BLaER1 treated with 17β-estradiol and CSF1 and Interleukin-3, amounts not matched to agents 10 nM and 100 nM (cell line): Measurements from ENCODE around the gene RGS16.

Experiments used
- H3K27ac ChIP-seq, 11 experiments: shearing (Covaris generic); formaldehyde crosslinking; 2 replicates each; pipeline ENCODE4 v1.8.1; 2022
- H3K27me3 ChIP-seq, 11 experiments: shearing (Covaris generic); formaldehyde crosslinking; 2 replicates each; pipeline ENCODE4 v1.8.1; 2022
- H3K36me3 ChIP-seq, 11 experiments: shearing (Covaris generic); formaldehyde crosslinking; 2 replicates each; pipeline ENCODE4 v1.8.1; 2022
- H3K4me1 ChIP-seq, 10 experiments: shearing (Covaris generic); formaldehyde crosslinking; 2 replicates each; pipeline ENCODE4 v1.8.1; 2022
- H3K4me2 ChIP-seq, 11 experiments: shearing (Covaris generic); formaldehyde crosslinking; 2 replicates each; pipeline ENCODE4 v1.8.1; 2022
- H3K4me3 ChIP-seq, 10 experiments: shearing (Covaris generic); formaldehyde crosslinking; 2 replicates each; pipeline ENCODE4 v1.8.1; 2022
- H3K9ac ChIP-seq, 11 experiments: shearing (Covaris generic); formaldehyde crosslinking; 2 replicates each; pipeline ENCODE4 v1.8.1; 2022
- H3K9me3 ChIP-seq, 11 experiments: shearing (Covaris generic); formaldehyde crosslinking; replicated peaks in 1 of 11; 2 replicates each; pipeline ENCODE4 v1.8.1; 2022
- H4K20me1 ChIP-seq, 11 experiments: shearing (Covaris generic); formaldehyde crosslinking; 2 replicates each; pipeline ENCODE4 v1.8.1; 2022
- Cebpa-rat ChIP-seq, 11 experiments: shearing (Covaris generic); IDR thresholded peaks; 2 replicates each; pipeline ENCODE4 v1.8.1; 2022

Gene RGS16

GRCh38 chr1:182570611-182570970 lies 33.6 kb downstream of the RGS16 start:
- Histone ChIP-seq H3K9ac (peak overlapping the region in 3 of 11 experiments; percentile 2 to 36 (median 32); a peak in 2 of 22 replicates), H3K27me3 (no peaks in the 10 kb centered on the region), H3K9me3 (peaks cover 0 to 14% (median 7%) of the 10 kb centered on the region in 11 experiments; a peak in 12 of 22 replicates), H3K4me1 (peaks cover 24 to 36% (median 28%) of the 10 kb centered on the region in 10 experiments), H3K4me3 (no peak overlapping the region), H3K27ac (peak overlapping the region in 10 of 11 experiments; percentile 5 to 74 (median 53); a peak in 18 of 22 replicates), H4K20me1 (no peaks in the 10 kb centered on the region), H3K36me3 (peaks cover 16 to 29% (median 17%) of the 10 kb centered on the region in 11 experiments), H3K4me2 (peak overlapping the region; percentile 40 to 89 (median 63))
- no peak for TF ChIP-seq Cebpa-rat (IDR thresholded peaks at IDR 0.05)

- H4K20me1 ChIP-seq: no peaks in the 10 kb centered on the region
- H3K9ac ChIP-seq: peak overlapping the region in 3 of 11 experiments; percentile 2 to 36 (median 32); a peak in 2 of 22 replicates
- peaks cover 11 to 24% (median 12%) of the 10 kb centered on the region in 11 experiments for H3K36me3 ChIP-seq
- peak overlapping the region; percentile 40 to 89 (median 63) for H3K4me2 ChIP-seq
- peaks cover 23 to 33% (median 28%) of the 10 kb centered on the region in 10 experiments for H3K4me1 ChIP-seq
- H3K27ac ChIP-seq: peak overlapping the region in 10 of 11 experiments; percentile 5 to 74 (median 53); a peak in 18 of 22 replicates
- H3K9me3 ChIP-seq: peaks cover 0 to 14% (median 7%) of the 10 kb centered on the region in 11 experiments; a peak in 12 of 22 replicates
- no peak for TF ChIP-seq Cebpa-rat (IDR thresholded peaks at IDR 0.05)
- no peak overlapping the region for H3K4me3 ChIP-seq
- H3K27me3 ChIP-seq: no peaks in the 10 kb centered on the region
These were observed 34.1 kb downstream of the RGS16 start for GRCh38 chr1:182569939-182570610.

- Histone ChIP-seq H3K4me2 (peak overlapping the region; percentile 40 to 89 (median 63)), H3K27me3 (no peaks in the 10 kb centered on the region), H3K27ac (peak overlapping the region in 6 of 11 experiments; percentile 33 to 74 (median 62); a peak in 12 of 22 replicates), H3K4me1 (peaks cover 23 to 33% (median 28%) of the 10 kb centered on the region in 10 experiments), H3K9me3 (peaks cover 0 to 14% (median 7%) of the 10 kb centered on the region in 11 experiments; a peak in 12 of 22 replicates), H3K36me3 (peaks cover 0 to 11% (median 0%) of the 10 kb centered on the region in 11 experiments; a peak in 3 of 22 replicates), H3K4me3 (no peak overlapping the region), H3K9ac (0 out of 22 replicates have a peak overlapping the region, but pooled peaks of 1 of the 11 experiments have one; percentile 15), H4K20me1 (no peaks in the 10 kb centered on the region)
- no peak for TF ChIP-seq Cebpa-rat (IDR thresholded peaks at IDR 0.05)
These were observed 35.4 kb downstream of the RGS16 start for GRCh38 chr1:182568647-182569284.

GRCh38 chr1:182567629-182568028 lies 36.6 kb downstream of the RGS16 start:
- H3K27ac ChIP-seq: no peak overlapping the region
- no peak for TF ChIP-seq Cebpa-rat (IDR thresholded peaks at IDR 0.05)
- no peak overlapping the region for H3K4me2 ChIP-seq
- peaks cover 23 to 32% (median 27%) of the 10 kb centered on the region in 10 experiments for H3K4me1 ChIP-seq
- no peaks in the 10 kb centered on the region for H4K20me1 ChIP-seq
- no peak overlapping the region for H3K9ac ChIP-seq
- H3K4me3 ChIP-seq: no peak overlapping the region
- peaks cover 0 to 3% (median 0%) of the 10 kb centered on the region in 11 experiments; a peak in 2 of 22 replicates for H3K36me3 ChIP-seq
- H3K9me3 ChIP-seq: peaks cover 0 to 14% (median 7%) of the 10 kb centered on the region in 11 experiments; a peak in 12 of 22 replicates
- H3K27me3 ChIP-seq: no peaks in the 10 kb centered on the region

GRCh38 chr1:182565537-182565936 lies 38.7 kb downstream of the RGS16 start:
- H3K9me3 ChIP-seq: peaks cover 0 to 10% (median 5%) of the 10 kb centered on the region in 11 experiments; a peak in 9 of 22 replicates
- no peaks in the 10 kb centered on the region for H3K27me3 ChIP-seq
- no peak for TF ChIP-seq Cebpa-rat (IDR thresholded peaks at IDR 0.05)
- H3K9ac ChIP-seq: no peak overlapping the region
- H3K36me3 ChIP-seq: no peaks in the 10 kb centered on the region
- no peak overlapping the region for H3K27ac ChIP-seq
- no peak overlapping the region for H3K4me2 ChIP-seq
- peaks cover 20 to 22% (median 21%) of the 10 kb centered on the region in 10 experiments for H3K4me1 ChIP-seq
- H4K20me1 ChIP-seq: no peaks in the 10 kb centered on the region
- H3K4me3 ChIP-seq: no peak overlapping the region

- no peak for TF ChIP-seq Cebpa-rat (IDR thresholded peaks at IDR 0.05)
- Histone ChIP-seq H3K4me2 (no peak overlapping the region), H3K27ac (no peak overlapping the region), H3K4me1 (peaks cover 10 to 12% (median 11%) of the 10 kb centered on the region in 10 experiments), H3K36me3 (no peaks in the 10 kb centered on the region), H3K9me3 (peaks cover 0 to 10% (median 5%) of the 10 kb centered on the region in 11 experiments; a peak in 9 of 22 replicates), H3K27me3 (no peaks in the 10 kb centered on the region), H3K9ac (no peak overlapping the region), H3K4me3 (no peak overlapping the region), H4K20me1 (no peaks in the 10 kb centered on the region)
These were observed 39.7 kb downstream of the RGS16 start for GRCh38 chr1:182564406-182565004.

- Histone ChIP-seq H3K27me3 (no peaks in the 10 kb centered on the region), H3K36me3 (no peaks in the 10 kb centered on the region), H4K20me1 (no peaks in the 10 kb centered on the region), H3K9me3 (peaks cover 0 to 10% (median 5%) of the 10 kb centered on the region in 11 experiments; a peak in 9 of 22 replicates), H3K27ac (no peak overlapping the region), H3K4me1 (peaks cover 0 to 6% (median 4%) of the 10 kb centered on the region in 10 experiments; a peak in 7 of 20 replicates), H3K4me3 (no peak overlapping the region), H3K9ac (no peak overlapping the region), H3K4me2 (no peak overlapping the region)
- no peak for TF ChIP-seq Cebpa-rat (IDR thresholded peaks at IDR 0.05)
These were observed 41.1 kb downstream of the RGS16 start for GRCh38 chr1:182563095-182563494.

GRCh38 chr1:182561456-182561855 lies 42.7 kb downstream of the RGS16 start:
- H3K9me3 ChIP-seq: peaks cover 0 to 9% (median 4%) of the 10 kb centered on the region in 11 experiments; a peak in 9 of 22 replicates
- H3K4me2 ChIP-seq: no peak overlapping the region
- TF ChIP-seq Cebpa-rat (IDR thresholded peaks at IDR 0.05): no peak
- H3K4me3 ChIP-seq: no peak overlapping the region
- H3K27ac ChIP-seq: no peak overlapping the region
- no peaks in the 10 kb centered on the region for H4K20me1 ChIP-seq
- H3K9ac ChIP-seq: no peak overlapping the region
- no peaks in the 10 kb centered on the region for H3K27me3 ChIP-seq
- no peaks in the 10 kb centered on the region for H3K36me3 ChIP-seq
- peaks cover 0 to 15% (median 6%) of the 10 kb centered on the region in 10 experiments; a peak in 9 of 20 replicates for H3K4me1 ChIP-seq
